ENCODE data around the gene COG5. TPM values are rescaled to one million over a fixed set of nuclear protein-coding genes. Genes with fewer than 3 reads are reported as not detected.

The COG5 gene
- total and polyA plus RNA-seq, 2 donors = 15.4 to 79.4 TPM

GRCh38 chr7:107327986-107328569, 235.6 kb downstream of the COG5 start:
- Histone ChIP-seq H3K27ac (ENCODE audit: low read depth) (no peak overlapping the region), H3K4me1 (ENCODE audit: insufficient read depth) (no peaks in the 10 kb centered on the region), H3K4me3 (ENCODE audit: low read depth, low read length) (no peak overlapping the region), H3K36me3 (ENCODE audit: insufficient read depth) (no peaks in the 10 kb centered on the region)
- DNase-seq (ENCODE audit: extremely low spot score) = no peak

- no peak overlapping the region for H3K4me3 ChIP-seq (ENCODE audit: low read depth, low read length)
- WGBS = 97% methylated on average over 3 of the region's 3 CpGs
- H3K36me3 ChIP-seq (ENCODE audit: insufficient read depth) = no peaks in the 10 kb centered on the region
- DNase-seq (ENCODE audit: extremely low spot score) = no peak
- no peak overlapping the region for H3K27ac ChIP-seq (ENCODE audit: low read depth)
- no peaks in the 10 kb centered on the region for H3K4me1 ChIP-seq (ENCODE audit: insufficient read depth)
These were observed 237.7 kb downstream of the COG5 start for GRCh38 chr7:107326061-107326460.

GRCh38 chr7:107322015-107322414, 241.7 kb downstream of the COG5 start:
- DNase-seq (ENCODE audit: extremely low spot score) = no peak
- Histone ChIP-seq H3K36me3 (ENCODE audit: insufficient read depth) (no peaks in the 10 kb centered on the region), H3K4me1 (ENCODE audit: insufficient read depth) (no peaks in the 10 kb centered on the region), H3K4me3 (ENCODE audit: low read depth, low read length) (no peak overlapping the region), H3K27ac (ENCODE audit: low read depth) (no peak overlapping the region)
- WGBS = 84% methylated on average over 1 of the region's 1 CpG

- H3K4me3 ChIP-seq (ENCODE audit: low read depth, low read length) = no peak overlapping the region
- H3K36me3 ChIP-seq (ENCODE audit: insufficient read depth) = no peaks in the 10 kb centered on the region
- no peak for DNase-seq (ENCODE audit: extremely low spot score)
- H3K4me1 ChIP-seq (ENCODE audit: insufficient read depth) = no peaks in the 10 kb centered on the region
- 93% methylated on average over 1 of the region's 1 CpG for WGBS
- no peak overlapping the region for H3K27ac ChIP-seq (ENCODE audit: low read depth)
These were observed 242.1 kb downstream of the COG5 start for GRCh38 chr7:107321611-107322010.

GRCh38 chr7:107319724-107320228, 243.9 kb downstream of the COG5 start:
- WGBS = 95% methylated on average over 2 of the region's 2 CpGs
- no peak for DNase-seq (ENCODE audit: extremely low spot score)
- no peaks in the 10 kb centered on the region for H3K4me1 ChIP-seq (ENCODE audit: insufficient read depth)
- H3K27ac ChIP-seq (ENCODE audit: low read depth) = no peak overlapping the region
- H3K36me3 ChIP-seq (ENCODE audit: insufficient read depth) = no peaks in the 10 kb centered on the region
- no peak overlapping the region for H3K4me3 ChIP-seq (ENCODE audit: low read depth, low read length)

GRCh38 chr7:107318523-107319160, 245.1 kb downstream of the COG5 start:
- Histone ChIP-seq H3K27ac (ENCODE audit: low read depth) (no peak overlapping the region), H3K4me3 (ENCODE audit: low read depth, low read length) (no peak overlapping the region), H3K36me3 (ENCODE audit: insufficient read depth) (no peaks in the 10 kb centered on the region), H3K4me1 (ENCODE audit: insufficient read depth) (no peaks in the 10 kb centered on the region)
- no peak for DNase-seq (ENCODE audit: extremely low spot score)
- 75% methylated on average over 3 of the region's 3 CpGs for WGBS

- Histone ChIP-seq H3K36me3 (ENCODE audit: insufficient read depth) (no peaks in the 10 kb centered on the region), H3K4me1 (ENCODE audit: insufficient read depth) (no peaks in the 10 kb centered on the region), H3K27ac (ENCODE audit: low read depth) (no peak overlapping the region), H3K4me3 (ENCODE audit: low read depth, low read length) (no peak overlapping the region)
- no peak for DNase-seq (ENCODE audit: extremely low spot score)
- WGBS = 60% methylated on average over 1 of the region's 1 CpG
These were observed 248.0 kb downstream of the COG5 start for GRCh38 chr7:107315716-107316220.

GRCh38 chr7:107313355-107313754, 250.4 kb downstream of the COG5 start:
- Histone ChIP-seq H3K4me3 (ENCODE audit: low read depth, low read length) (no peak overlapping the region), H3K36me3 (ENCODE audit: insufficient read depth) (no peaks in the 10 kb centered on the region), H3K27ac (ENCODE audit: low read depth) (no peak overlapping the region), H3K4me1 (ENCODE audit: insufficient read depth) (no peaks in the 10 kb centered on the region)
- 93% methylated on average over 1 of the region's 1 CpG for WGBS
- no peak for DNase-seq (ENCODE audit: extremely low spot score)

GRCh38 chr7:107312418-107312817, 251.3 kb downstream of the COG5 start:
- DNase-seq (ENCODE audit: extremely low spot score) = no peak
- Histone ChIP-seq H3K4me1 (ENCODE audit: insufficient read depth) (no peaks in the 10 kb centered on the region), H3K4me3 (ENCODE audit: low read depth, low read length) (no peak overlapping the region), H3K36me3 (ENCODE audit: insufficient read depth) (no peaks in the 10 kb centered on the region), H3K27ac (ENCODE audit: low read depth) (no peak overlapping the region)
- 74% methylated on average over 4 of the region's 4 CpGs for WGBS

GRCh38 chr7:107309296-107309695, 254.4 kb downstream of the COG5 start:
- no peak overlapping the region for H3K4me3 ChIP-seq (ENCODE audit: low read depth, low read length)
- no peak for DNase-seq (ENCODE audit: extremely low spot score)
- no peaks in the 10 kb centered on the region for H3K36me3 ChIP-seq (ENCODE audit: insufficient read depth)
- H3K4me1 ChIP-seq (ENCODE audit: insufficient read depth) = no peaks in the 10 kb centered on the region
- no peak overlapping the region for H3K27ac ChIP-seq (ENCODE audit: low read depth)
- WGBS = 83% methylated on average over 1 of the region's 1 CpG

- no peak for DNase-seq (ENCODE audit: extremely low spot score)
- no peak overlapping the region for H3K27ac ChIP-seq (ENCODE audit: low read depth)
- 70% methylated on average over 3 of the region's 3 CpGs for WGBS
- no peaks in the 10 kb centered on the region for H3K4me1 ChIP-seq (ENCODE audit: insufficient read depth)
- H3K36me3 ChIP-seq (ENCODE audit: insufficient read depth) = no peaks in the 10 kb centered on the region
- H3K4me3 ChIP-seq (ENCODE audit: low read depth, low read length) = no peak overlapping the region
These were observed 259.1 kb downstream of the COG5 start for GRCh38 chr7:107304636-107305035.

GRCh38 chr7:107304063-107304462, 259.7 kb downstream of the COG5 start:
- Histone ChIP-seq H3K36me3 (ENCODE audit: insufficient read depth) (no peaks in the 10 kb centered on the region), H3K27ac (ENCODE audit: low read depth) (no peak overlapping the region), H3K4me1 (ENCODE audit: insufficient read depth) (no peaks in the 10 kb centered on the region), H3K4me3 (ENCODE audit: low read depth, low read length) (no peak overlapping the region)
- WGBS = 92% methylated on average over 1 of the region's 1 CpG
- DNase-seq (ENCODE audit: extremely low spot score) = no peak

- Histone ChIP-seq H3K36me3 (ENCODE audit: insufficient read depth) (no peaks in the 10 kb centered on the region), H3K4me1 (ENCODE audit: insufficient read depth) (no peaks in the 10 kb centered on the region), H3K27ac (ENCODE audit: low read depth) (no peak overlapping the region), H3K4me3 (ENCODE audit: low read depth, low read length) (no peak overlapping the region)
- no peak for DNase-seq (ENCODE audit: extremely low spot score)
- WGBS = 77% methylated on average over 2 of the region's 2 CpGs
These were observed 261.4 kb downstream of the COG5 start for GRCh38 chr7:107302250-107302847.

GRCh38 chr7:107294182-107294581, 269.5 kb downstream of the COG5 start:
- no peak overlapping the region for H3K27ac ChIP-seq (ENCODE audit: low read depth)
- H3K4me3 ChIP-seq (ENCODE audit: low read depth, low read length) = no peak overlapping the region
- 78% methylated on average over 1 of the region's 1 CpG for WGBS
- H3K4me1 ChIP-seq (ENCODE audit: insufficient read depth) = no peaks in the 10 kb centered on the region
- no peak for DNase-seq (ENCODE audit: extremely low spot score)
- peaks cover 5% of the 10 kb centered on the region for H3K36me3 ChIP-seq (ENCODE audit: insufficient read depth)
